NCI-H1048 (cell line): ENCODE data around the gene PDE4B.
"Not testable (repeated sequence)": the region's sequence is repeated elsewhere in the genome, so short reads cannot be mapped to it uniquely, and the experiment has no call there.

Experiments
- DNase-seq: peaks from one replicate; lab custom pipeline; 2025; lab: John Stamatoyannopoulos, UW

PDE4B gene

GRCh38 chr1:66135161-66135560, 342.5 kb downstream of the PDE4B start:
- no peak for DNase-seq

GRCh38 chr1:66136423-66136822, 343.7 kb downstream of the PDE4B start:
- not testable (repeated sequence) for DNase-seq

GRCh38 chr1:66137235-66137634, 344.5 kb downstream of the PDE4B start:
- no peak for DNase-seq

GRCh38 chr1:66138613-66139012, 345.9 kb downstream of the PDE4B start:
- no peak for DNase-seq

GRCh38 chr1:66140072-66140471, 347.4 kb downstream of the PDE4B start:
- no peak for DNase-seq

GRCh38 chr1:66143651-66144050, 351.0 kb downstream of the PDE4B start:
- no peak for DNase-seq

GRCh38 chr1:66147226-66147835, 354.6 kb downstream of the PDE4B start:
- no peak for DNase-seq

GRCh38 chr1:66152034-66152433, 359.3 kb downstream of the PDE4B start:
- DNase-seq: no peak

GRCh38 chr1:66154394-66154793, 361.7 kb downstream of the PDE4B start:
- DNase-seq: no peak

GRCh38 chr1:66156144-66156543, 363.4 kb downstream of the PDE4B start:
- DNase-seq: no peak

- no peak for DNase-seq
Measured at GRCh38 chr1:66159800-66160199, 367.1 kb downstream of the PDE4B start.

- no peak for DNase-seq
Measured at GRCh38 chr1:66160719-66161118, 368.0 kb downstream of the PDE4B start.

- no peak for DNase-seq
Measured at GRCh38 chr1:66166753-66167152, 374.1 kb downstream of the PDE4B start.

- no peak for DNase-seq
Measured at GRCh38 chr1:66167267-66167666, 374.6 kb downstream of the PDE4B start.

GRCh38 chr1:66168467-66168887, 375.8 kb downstream of the PDE4B start:
- no peak for DNase-seq

GRCh38 chr1:66168948-66169671, 376.4 kb downstream of the PDE4B start:
- no peak for DNase-seq

GRCh38 chr1:66172272-66172671, 379.6 kb downstream of the PDE4B start:
- DNase-seq: no peak

- no peak for DNase-seq
Measured at GRCh38 chr1:66175098-66175497, 382.4 kb downstream of the PDE4B start.

GRCh38 chr1:66175581-66175980, 382.9 kb downstream of the PDE4B start:
- no peak for DNase-seq

- no peak for DNase-seq
Measured at GRCh38 chr1:66176012-66176715, 383.5 kb downstream of the PDE4B start.

- no peak for DNase-seq
Measured at GRCh38 chr1:66176832-66177231, 384.1 kb downstream of the PDE4B start.

GRCh38 chr1:66177510-66177909, 384.8 kb downstream of the PDE4B start:
- DNase-seq: no peak

- no peak for DNase-seq
Measured at GRCh38 chr1:66182026-66182425, 389.3 kb downstream of the PDE4B start.
